GM18868 (cell line): ENCODE data around the gene MUCL3.
"Not testable (repeated sequence)": the region's sequence is repeated elsewhere in the genome, so short reads cannot be mapped to it uniquely, and the experiment has no call there.

Experiments used
- ATAC-seq: cut with Tn5 transposase; IDR thresholded peaks from one replicate; pipeline ENCODE4 v1.9.1; 2021; ENCODE audit warnings: mild to moderate bottlenecking, moderate library complexity; ENCODE audit not compliant: unreplicated experiment

The MUCL3 gene

DNA sequence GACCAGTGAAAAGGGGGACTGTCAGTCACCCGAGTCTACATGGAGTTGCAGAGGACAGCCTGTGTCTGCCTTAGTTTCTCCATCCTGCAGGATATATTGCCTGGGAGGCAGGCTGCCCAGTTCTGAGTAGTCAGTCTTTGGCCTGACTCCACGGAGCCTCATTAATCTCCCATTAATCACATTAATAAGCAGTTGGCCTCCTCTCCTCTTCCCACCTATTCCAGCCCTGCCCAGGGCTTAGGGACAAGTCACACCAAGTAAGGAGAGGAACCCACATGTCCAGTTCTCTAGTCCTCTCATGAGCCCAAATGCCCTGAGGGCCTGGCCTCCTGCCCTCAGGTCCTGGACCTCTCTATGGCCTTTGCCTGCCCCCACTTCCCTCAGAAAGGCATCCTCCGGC, 1.3 kb upstream of the MUCL3 start:
- ATAC-seq = no peak

DNA sequence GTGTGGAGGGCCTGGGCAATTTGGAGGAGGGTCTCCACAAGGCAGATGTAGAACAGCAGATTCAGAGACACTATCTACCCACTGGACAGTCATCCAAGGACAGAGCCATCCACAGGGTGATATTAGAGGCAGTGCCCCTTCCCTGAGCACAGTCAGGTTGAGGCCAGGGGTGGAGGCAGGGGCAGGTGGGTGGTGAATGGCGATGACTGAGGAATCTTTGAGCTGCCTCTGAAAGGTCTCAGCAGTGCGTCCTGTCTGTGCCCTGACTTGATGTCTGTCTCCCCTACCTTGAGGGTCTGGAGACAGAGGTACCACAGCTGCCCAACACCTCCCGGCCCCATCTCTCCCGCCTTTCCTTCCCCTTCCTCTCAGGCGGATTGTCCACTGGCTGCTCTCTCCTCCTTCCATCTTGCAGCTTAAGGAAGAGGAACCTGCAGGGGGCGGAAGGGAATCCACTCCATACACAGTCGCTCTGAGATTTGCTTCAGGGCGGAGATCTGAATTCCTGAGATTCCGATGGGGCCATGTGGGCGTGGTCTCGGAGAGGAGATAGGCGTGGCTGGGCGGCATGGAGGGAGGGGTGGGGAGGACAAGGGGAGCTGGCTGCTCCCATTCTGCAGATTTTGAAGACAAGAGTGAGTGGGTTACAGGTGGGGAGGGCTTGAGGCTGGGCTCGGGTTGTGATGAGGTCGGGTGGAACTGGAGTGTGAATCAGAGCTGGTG, 1.7 kb downstream of the MUCL3 start:
- ATAC-seq = no peak

DNA sequence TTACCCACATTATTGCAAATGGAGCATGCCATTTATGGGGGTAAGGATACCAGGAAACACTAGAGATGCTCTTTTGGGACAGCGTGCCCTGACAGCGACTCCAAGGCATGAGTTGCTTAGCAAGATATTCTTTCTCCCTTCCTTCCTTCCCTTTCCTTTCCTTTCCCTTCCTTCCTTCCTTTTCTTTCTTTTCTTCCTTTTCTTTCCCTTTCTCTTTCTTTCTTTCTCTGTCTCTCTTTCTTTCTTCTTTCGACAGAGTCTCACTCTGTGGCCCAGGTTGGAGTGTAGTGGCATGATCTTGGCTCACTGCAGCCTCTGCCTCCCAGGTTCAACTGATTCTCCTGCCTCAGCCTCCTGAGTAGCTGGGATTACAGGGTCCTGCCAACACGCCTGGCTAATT, 3.3 kb downstream of the MUCL3 start:
- no peak for ATAC-seq

DNA sequence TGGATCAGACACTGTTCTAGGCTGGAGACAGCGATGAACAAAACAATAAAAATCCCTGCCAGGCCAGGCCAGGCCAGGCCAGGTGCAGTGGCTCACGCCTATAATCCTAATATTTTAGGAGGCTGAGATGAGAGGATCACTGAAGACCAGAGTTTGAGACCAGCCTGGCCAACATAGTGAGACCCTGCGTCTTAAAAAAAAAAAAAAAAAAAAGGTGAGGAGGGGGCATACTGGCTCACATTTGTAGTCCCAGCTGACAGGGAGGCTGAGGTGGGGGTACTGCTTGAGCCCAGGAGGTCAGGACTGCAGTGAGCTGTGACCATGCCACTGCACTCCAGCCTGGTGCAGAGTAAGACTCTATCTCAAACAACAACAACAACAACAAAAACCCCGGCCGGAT, 4.5 kb downstream of the MUCL3 start:
- no peak for ATAC-seq

DNA sequence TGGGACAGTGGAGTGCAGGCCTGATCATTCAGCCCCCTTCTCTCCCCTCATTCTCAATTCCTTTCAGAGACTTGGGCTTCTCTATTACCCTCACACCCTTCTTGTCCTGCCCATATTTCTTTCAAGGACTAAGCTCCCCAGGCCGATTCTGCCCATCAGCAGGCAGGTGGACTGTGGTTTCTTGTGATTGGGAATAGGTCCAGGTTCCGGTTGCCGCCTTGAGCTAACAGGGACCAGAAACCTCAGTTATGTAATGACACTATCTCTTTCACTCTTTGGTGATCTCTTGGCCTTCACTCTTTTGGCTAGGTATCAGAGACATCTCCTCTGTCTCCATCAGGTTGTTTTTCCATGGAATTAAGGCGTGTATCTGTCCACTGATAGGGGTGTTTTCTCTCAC, 6.5 kb downstream of the MUCL3 start:
- no peak for ATAC-seq

DNA sequence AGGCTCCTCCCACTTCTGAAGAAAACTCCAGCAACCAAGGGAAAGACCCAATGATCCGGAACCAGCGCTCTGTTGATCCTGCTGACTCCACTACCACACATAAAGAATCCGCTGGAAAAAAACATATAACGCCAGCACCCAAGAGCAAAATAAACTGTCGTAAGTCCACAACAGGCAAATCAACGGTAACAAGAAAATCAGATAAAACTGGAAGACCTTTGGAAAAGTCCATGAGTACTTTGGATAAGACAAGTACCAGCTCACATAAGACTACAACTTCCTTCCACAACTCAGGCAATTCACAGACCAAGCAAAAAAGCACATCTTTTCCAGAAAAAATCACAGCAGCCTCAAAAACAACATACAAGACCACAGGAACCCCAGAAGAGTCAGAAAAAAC, 8.0 kb downstream of the MUCL3 start:
- no peak for ATAC-seq

DNA sequence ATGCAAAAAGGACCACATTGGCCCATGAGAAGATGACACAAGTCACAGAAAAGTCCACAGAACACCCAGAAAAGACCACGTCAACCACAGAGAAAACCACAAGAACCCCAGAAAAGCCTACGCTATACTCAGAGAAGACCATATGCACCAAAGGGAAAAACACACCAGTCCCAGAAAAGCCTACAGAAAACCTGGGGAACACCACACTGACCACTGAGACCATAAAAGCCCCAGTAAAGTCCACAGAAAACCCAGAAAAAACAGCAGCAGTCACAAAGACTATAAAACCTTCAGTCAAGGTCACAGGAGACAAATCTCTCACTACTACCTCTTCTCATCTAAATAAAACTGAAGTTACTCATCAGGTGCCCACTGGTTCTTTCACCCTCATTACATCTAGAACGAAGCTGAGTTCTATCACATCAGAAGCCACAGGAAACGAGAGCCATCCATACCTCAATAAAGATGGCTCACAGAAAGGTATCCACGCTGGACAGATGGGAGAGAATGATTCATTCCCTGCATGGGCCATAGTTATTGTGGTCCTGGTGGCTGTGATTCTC, 11.2 kb downstream of the MUCL3 start:
- no peak for ATAC-seq

DNA sequence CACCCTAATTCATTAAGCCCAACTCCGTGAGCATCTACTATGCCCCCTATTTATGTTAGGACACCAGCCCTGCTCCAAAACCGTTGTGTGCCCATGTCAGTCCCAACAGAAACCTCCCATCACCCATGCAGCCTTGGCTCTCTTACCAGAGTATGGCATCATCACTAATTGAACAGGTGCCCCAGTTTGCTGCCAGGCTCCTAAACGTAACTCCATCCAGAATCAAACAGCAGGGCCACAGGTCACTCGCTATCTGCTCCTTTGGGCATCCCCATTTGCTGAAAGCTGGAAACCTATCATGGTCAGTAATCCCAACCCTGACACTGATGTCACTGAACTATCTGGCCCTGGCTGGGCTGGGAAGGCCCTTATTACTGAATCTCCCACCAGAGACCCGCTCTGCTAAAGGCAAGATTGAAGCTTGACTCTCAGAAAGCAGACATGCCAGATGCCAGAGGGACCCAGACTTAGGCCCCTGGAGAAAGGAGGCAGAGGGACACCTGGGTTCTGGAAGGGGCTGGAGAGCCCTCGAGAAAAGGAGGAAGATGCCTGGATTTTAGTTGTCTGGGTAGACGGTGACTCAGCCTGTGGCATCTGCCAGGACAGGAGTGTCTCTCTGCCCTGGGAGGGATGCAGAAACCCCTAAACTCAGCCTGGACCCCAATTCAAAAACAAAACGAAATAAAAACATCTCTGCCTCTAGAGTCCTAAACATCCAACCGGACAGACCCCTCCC, 14.0 kb downstream of the MUCL3 start:
- no peak for ATAC-seq

DNA sequence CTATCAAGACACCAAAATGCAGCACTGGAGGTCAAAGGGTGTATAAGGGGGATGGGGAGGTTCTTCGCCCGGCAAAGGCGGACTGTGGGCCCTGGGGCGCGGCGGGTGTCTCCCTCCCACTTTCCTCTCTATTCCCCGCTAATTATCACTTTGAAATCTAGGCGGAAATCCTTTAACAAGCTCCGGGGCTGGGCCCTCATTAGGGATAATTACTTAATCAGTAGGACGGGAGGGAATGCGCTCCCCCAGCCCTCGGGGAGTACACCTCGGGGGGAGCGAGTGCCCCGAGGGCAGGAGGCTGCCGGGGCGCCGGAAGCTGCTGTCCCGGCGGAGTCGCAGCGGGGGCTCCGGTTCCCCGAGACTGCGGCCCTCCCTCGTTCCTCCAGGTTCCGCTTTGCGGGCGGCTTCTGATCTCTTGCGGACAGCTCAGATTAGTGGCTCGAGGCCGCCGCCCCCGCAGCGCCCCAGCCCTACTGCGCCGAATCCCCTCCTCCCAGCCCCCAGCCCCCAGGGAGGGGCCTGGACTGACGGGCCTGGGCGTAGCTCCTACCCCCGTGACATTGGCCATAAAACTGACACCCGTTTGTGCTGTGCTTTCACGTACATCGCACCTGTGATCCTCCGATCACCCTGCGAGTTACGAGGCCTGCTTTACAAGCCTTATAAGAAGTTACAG, 14.7 kb downstream of the MUCL3 start:
- peak; percentile 72 for ATAC-seq

DNA sequence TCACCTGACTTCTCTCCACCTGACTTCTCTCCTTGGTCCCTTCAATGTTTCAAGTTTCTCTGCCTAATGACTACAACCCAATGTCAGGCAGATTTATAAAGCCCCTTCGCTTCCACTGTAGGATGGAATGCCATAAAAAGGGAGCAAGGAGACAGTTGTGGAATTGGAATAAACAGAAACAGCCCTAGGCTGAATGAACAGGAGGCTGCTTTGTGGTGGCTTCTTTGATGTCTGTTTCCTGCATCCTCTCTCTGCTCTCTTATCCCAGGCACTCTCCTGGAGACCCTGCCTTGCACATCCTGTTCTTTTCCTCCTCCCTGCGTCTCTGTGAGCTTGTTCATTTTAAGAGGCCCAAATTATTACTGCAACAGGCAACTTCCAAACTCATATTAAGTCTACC, 16.9 kb downstream of the MUCL3 start:
- no peak for ATAC-seq

DNA sequence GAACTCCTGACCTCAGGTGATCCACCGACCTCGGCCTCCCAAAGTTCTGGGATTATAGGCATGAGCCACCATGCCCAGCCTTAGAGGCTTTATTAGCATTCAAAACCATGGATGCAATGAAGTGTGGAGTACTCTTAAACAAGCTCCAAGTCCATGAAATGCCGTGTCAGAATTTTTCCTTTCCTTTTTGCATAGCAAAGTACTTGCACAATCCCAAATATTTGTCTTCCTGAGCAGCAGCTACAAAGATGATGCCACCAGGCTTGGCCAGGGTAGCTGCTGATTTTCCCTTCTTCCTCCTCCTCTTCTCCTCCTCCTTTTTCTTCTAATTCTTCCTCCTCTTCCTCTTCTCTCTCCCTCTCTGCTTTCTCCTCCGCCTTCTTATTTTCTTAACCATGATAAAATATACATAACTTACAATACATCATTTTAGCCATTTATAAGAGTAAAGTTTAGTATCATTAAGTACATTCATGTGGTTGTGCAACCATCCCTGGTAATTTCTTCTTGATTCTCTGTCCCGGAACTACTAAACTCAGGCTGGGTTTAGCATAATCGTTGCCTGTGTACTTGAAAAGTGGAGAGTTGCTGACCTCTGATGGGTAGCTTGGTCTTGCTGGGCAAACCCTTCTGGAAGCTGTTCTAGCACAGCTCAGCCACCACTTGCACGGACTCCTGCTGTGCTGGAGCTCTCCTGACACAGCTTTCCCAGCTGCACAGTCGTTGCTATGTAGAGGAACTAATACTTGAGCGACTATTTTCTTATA, 20.3 kb downstream of the MUCL3 start:
- no peak for ATAC-seq

DNA sequence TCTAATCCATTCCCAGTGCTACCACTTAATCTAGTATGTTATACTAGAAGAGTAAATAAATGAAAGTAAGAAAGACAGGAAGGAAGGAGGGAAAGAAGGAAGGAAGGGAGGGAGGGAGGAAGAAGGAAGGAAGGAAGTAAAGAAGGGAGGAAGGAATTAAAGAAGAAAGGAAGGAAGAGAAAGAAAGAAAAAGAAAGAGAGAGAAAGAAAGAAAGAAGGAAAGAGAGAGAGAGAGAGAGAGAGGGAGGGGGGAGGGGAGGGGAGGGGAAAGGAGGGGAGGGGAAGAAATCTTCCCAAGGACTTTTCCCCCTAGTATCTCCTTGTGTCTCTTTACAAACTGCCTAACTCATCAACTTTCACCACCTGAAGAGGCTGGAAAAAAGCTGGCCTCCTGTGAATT, 21.9 kb downstream of the MUCL3 start:
- no peak for ATAC-seq

DNA sequence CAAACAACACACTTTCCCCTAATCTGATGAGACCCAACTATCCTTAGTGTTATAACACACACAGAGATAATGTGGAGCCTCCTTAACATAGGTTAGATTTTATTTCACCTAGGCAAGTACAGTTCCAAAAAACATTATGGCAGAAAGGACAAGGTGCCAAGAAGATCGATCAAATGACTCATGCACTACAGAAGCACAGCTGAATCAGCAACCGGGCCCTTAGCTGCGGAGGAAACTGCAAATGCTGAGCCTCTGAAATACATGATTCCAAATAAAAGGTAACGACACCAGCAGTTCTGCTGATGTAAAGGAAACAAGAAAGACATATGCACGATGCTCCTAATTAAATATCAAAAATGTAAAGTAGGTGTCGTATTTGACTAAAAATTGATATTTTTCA, 22.9 kb downstream of the MUCL3 start:
- ATAC-seq = no peak

DNA sequence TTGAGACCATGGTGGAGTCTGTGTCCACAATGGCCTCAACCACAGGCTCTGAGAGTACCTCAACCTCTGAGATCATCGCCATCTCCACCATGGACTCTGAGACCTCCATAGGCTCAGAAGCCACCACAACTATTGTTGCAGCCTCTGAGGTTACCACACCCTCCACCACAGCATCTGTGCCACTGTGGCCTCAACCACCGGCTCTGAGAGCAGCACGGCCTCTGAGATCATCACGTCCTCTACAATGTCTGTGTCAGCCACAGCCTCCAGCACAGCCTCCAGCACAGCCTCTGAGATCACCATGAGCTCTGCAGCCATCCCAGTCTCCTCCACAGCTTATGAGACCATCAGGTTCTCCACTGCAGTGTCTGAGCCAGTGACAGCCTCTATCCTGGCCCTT, 23.3 kb downstream of the MUCL3 start:
- no peak for ATAC-seq

DNA sequence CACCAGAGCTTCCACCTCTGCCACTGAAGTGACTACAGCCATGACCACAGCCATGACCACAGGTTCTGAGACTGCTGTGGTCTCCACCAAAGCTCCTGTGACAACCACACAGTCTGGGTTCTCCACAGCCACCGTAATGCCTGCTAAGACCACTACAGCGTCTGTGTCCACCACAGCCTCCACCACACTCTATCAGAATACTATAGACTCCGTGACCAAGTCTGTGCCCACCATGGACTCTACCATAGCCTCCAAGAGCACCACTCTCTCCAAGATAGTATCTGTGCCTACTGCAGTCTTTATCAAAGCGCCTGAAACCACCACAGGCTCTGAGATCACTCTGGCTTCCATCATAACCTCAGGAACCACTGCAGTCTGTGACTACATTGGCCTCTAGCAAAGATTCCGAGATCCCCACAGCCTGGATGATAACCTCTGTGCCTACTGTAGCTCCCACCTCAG, 24.4 kb downstream of the MUCL3 start:
- ATAC-seq = no peak

DNA sequence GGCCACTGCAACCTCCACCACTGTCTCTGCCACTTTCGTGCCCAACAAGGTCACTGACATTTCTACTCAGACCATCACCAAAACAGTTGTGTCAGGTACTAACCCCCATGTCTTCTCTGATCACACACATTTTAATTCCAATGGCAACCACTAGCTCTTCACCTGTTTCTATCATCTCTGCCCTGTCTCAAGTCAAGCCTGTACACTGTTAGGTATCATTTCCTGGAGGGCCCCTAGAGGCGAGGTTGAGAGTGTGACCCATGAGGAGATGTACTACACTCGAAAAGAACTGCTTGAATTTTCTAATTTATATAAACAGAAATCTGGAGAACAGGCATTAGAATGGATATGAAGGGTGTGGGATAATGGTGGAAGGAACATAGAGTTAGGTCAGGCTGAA, 25.4 kb downstream of the MUCL3 start:
- ATAC-seq = no peak

DNA sequence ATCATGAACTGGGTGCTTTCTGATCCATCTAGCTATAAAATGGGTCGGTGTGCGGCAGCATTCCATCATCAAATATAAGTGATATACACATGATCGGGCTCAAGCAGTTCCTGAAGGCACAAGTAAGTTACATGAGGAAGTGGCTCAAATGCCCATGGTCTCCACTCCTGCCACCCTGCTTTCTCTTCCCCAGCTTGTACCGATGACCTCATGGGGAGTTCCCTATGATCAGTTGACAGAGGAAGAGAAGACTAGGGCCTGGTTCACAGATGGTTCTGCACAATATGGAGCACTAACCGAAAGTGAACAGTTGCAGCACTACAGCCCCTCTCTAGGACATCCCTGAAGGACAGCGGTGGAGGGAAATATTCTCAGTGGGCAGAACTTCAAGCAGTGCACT, 28.4 kb downstream of the MUCL3 start:
- ATAC-seq = not testable (repeated sequence)

DNA sequence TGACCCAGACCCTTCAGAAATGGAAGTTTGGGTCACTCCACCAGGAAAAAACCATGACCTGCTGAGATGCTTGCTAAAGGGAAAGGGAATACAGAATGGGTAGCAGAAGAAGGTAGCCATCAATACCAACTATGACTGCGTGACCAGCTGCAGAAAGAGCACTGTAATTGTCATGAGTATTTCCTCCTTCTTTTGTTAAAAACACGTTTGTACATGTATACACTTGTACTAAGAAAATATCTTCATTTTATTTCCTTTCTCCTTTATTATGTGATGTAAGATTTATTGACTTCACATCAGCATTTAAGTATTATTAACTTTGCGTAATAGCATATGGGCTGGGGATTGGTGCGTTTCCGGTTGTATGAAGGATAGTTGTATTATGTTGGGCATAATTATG, 30.2 kb downstream of the MUCL3 start:
- no peak for ATAC-seq

DNA sequence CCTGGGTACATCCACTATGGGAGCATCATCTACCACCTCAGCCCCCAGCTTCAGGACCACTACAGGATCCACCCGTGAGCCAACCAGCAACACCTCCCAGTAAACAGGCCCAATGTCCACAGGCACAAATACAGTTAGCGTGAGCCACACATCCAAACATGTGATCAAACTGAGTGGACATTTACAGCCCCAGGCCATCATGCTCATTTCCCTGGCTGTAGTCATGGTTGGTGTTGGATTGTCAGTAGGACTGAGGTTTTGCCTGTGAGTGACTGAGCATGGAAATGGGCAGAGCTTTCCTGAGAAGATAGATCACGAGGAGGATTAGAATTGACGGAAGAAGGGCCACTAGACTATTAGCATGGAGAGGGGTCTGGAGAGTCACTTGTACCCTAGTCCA, 32.0 kb downstream of the MUCL3 start:
- no peak for ATAC-seq

DNA sequence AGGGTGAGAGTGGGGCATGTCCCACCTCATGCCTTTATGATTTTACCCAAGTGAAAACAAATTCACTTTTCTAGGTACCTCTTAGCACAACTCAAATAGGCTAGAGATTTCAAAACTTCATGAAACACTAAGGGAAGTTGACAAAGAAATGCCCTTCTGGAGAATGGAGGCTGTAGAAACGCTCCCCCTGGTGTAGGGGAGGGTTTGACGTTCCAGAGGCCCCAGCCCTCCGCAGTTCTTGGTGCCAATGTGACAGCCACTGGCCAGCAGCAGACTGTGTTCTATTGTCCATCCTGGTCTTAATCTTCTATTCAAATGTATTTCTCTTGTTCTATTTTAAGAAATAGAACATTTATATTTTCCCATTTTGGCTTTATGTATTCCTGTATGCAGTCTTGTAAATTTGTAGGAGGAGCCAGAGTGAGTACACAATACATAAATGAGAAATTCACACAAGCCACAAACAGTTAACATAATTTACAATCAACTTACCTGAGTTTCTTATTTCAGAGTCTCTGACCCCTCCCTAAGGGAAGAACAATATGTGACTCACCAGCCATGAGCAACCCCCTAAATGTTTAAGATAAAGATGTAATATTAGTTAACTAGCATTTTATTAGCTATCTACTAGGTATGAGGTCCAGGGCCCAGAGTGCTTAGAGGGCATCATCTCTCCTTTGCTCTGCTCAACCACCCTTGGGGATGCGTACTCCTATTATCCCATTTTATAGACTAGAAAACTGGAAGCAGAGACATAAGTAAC, 33.9 kb downstream of the MUCL3 start:
- ATAC-seq = no peak
